Frontal cortex (tissue), 4 donors: ENCODE results near the gene TERT. TPM values are rescaled to one million over a fixed set of nuclear protein-coding genes. Genes with fewer than 3 reads are reported as not detected.

ENCODE experiments used
- DNase-seq, 2 donors: peaks; one replicate each; pipeline ENCODE4 v3.0.0; 2012; ENCODE audit warnings: low spot score in 2 of 2
- FAIRE-seq: peaks from 2 replicates; lab custom pipeline; 2012; peaks lifted over from hg19 to GRCh38; lab: Jason Lieb, UNC
- total RNA-seq: library from RNA; depleted of rRNA; stranded (reverse); fragments of >200 nt; gene quantifications from one replicate; pipeline ENCODE4 v1.2.3, GENCODE V29; 2014
- donor health status: control.
- donor health status: control.
- donor health status: control.

Gene TERT
- total RNA-seq, 1 donor from 2014 or later = not detected

- DNase-seq = no peak
- FAIRE-seq = no peak
These were observed 67.9 kb downstream of the TERT start for GRCh38 chr5:1226839-1227581.

GRCh38 chr5:1226231-1226630, 68.6 kb downstream of the TERT start:
- no peak for FAIRE-seq

GRCh38 chr5:1225081-1225480, 69.8 kb downstream of the TERT start, which contains the start of gene SLC6A18:
Gene SLC6A18, plus strand, starts transcription at chr5:1225381. Its CDS starts 97 bp downstream, at chr5:1225478.
- DNase-seq (no peak), FAIRE-seq (no peak)

More at GRCh38 chr5:1226231-1226630, 68.6 kb downstream of the TERT start:
- DNase-seq = no peak

GRCh38 chr5:1224631-1225030, 70.2 kb downstream of the TERT start:
- FAIRE-seq = no peak
- DNase-seq = no peak

- no peak for FAIRE-seq
These were observed 71.6 kb downstream of the TERT start for GRCh38 chr5:1223278-1223670.

GRCh38 chr5:1222621-1223277, 72.1 kb downstream of the TERT start:
- FAIRE-seq (no peak), DNase-seq (no peak)

More at GRCh38 chr5:1223278-1223670, 71.6 kb downstream of the TERT start:
- DNase-seq = no peak

- FAIRE-seq (no peak), DNase-seq (no peak)
These were observed 72.7 kb downstream of the TERT start for GRCh38 chr5:1222147-1222546.

- no peak for FAIRE-seq
- no peak for DNase-seq
These were observed 73.1 kb downstream of the TERT start for GRCh38 chr5:1221721-1222120.

- FAIRE-seq (no peak), DNase-seq (no peak)
These were observed 74.0 kb downstream of the TERT start for GRCh38 chr5:1220831-1221230.

GRCh38 chr5:1220351-1220750, 74.5 kb downstream of the TERT start:
- no peak for FAIRE-seq
- no peak for DNase-seq

GRCh38 chr5:1219768-1220100, 75.1 kb downstream of the TERT start:
- DNase-seq (no peak), FAIRE-seq (no peak)

GRCh38 chr5:1219098-1219767, 75.6 kb downstream of the TERT start:
- FAIRE-seq (no peak), DNase-seq (no peak)

- no peak for DNase-seq
- FAIRE-seq = no peak
These were observed 76.4 kb downstream of the TERT start for GRCh38 chr5:1218351-1219080.

GRCh38 chr5:1217596-1218206, 77.2 kb downstream of the TERT start:
- FAIRE-seq = no peak
- DNase-seq = peak in 1 of 2 donors; percentile 44

GRCh38 chr5:1216918-1217295, 78.0 kb downstream of the TERT start:
- no peak for DNase-seq

GRCh38 chr5:1216211-1216917, 78.5 kb downstream of the TERT start:
- DNase-seq = no peak
- FAIRE-seq = no peak

More at GRCh38 chr5:1216918-1217295, 78.0 kb downstream of the TERT start:
- FAIRE-seq = no peak

- FAIRE-seq = no peak
- no peak for DNase-seq
These were observed 79.4 kb downstream of the TERT start for GRCh38 chr5:1215320-1216096.

- FAIRE-seq = no peak
These were observed 80.0 kb downstream of the TERT start for GRCh38 chr5:1214936-1215220.

More at GRCh38 chr5:1214936-1215220, 80.0 kb downstream of the TERT start:
- no peak for DNase-seq
